HG02970 (cell line): ENCODE measurements around the gene ZNF512.
"Not testable (repeated sequence)": the region's sequence is repeated elsewhere in the genome, so short reads cannot be mapped to it uniquely, and the experiment has no call there.

ENCODE experiments used
- ATAC-seq: cut with Tn5 transposase; IDR thresholded peaks from one replicate; pipeline ENCODE4 v1.9.1; 2021; ENCODE audit warnings: mild to moderate bottlenecking, moderate library complexity, moderate number of reproducible peaks; ENCODE audit not compliant: unreplicated experiment, low FRiP score

ZNF512 gene

GRCh38 chr2:27628767-27629709, 46.2 kb downstream of the ZNF512 start, which contains the start of the genes CCDC121 and GPN1:
CCDC121 (minus strand) TSS chr2:27629012; CDS start chr2:27627799, 1,213 bp downstream.
GPN1 (plus strand) TSS chr2:27629050; CDS start chr2:27629059, 9 bp downstream.
- ATAC-seq: peak; percentile 94

- not testable (repeated sequence) for ATAC-seq
Observed at GRCh38 chr2:27630257-27630656, 47.4 kb downstream of the ZNF512 start.

DNA sequence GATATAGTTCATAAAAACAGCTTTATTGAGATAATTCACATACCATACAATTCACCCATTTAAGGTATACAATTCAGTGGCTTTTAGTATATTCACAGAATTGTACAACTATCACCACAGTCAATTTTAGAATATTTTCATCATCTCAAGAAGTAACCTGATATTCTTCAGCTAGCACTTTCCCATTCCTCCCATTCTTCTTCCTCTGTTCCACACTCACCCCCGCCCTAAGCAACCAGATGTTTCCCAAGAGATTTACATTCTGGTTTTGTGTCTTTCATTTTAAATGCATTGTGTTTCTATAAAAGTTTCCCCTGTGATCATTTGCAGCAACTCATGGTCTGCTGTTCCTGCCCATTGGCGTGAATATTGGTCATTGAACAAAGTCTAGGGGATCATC, 51.4 kb downstream of the ZNF512 start:
- ATAC-seq: no peak

DNA sequence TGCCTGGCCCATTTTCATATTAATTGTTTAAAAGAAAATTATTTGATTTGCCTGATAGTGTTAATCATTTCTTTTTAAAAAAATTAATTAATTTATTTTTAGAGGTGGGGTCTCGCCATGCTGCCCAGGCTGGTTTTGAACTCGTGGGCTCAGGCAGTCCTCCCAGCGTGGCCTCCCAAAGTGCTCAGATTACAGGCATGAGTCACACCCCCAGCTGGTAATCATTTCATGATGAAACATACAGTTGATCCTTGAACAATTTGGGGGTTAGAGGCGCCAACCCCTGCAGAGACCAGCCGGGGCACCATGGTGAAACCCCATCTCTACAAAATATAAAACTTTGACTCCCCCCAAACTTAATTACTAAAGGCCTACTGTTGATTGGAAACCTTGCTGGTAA, 53.9 kb downstream of the ZNF512 start:
- ATAC-seq: no peak

- ATAC-seq: no peak
Observed at GRCh38 chr2:27638037-27638637, 55.3 kb downstream of the ZNF512 start.

DNA sequence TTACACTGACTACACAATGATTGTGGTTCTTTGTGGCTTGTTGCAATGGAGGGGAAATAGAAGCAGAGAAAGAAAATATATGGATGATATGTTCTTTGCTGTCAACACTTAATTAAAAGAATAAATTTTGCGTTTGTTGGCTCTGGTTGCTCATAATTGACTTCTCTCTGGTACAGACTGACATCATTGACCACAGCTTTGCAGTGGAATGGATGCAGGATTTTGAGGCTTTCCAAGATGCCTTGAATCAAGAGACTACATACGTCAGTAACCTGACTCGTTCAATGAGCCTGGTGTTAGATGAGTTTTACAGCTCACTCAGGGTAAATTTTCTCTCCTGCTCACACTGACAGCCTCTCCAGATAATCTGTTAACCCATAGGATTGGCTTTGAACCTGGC, 55.9 kb downstream of the ZNF512 start:
- no peak for ATAC-seq

DNA sequence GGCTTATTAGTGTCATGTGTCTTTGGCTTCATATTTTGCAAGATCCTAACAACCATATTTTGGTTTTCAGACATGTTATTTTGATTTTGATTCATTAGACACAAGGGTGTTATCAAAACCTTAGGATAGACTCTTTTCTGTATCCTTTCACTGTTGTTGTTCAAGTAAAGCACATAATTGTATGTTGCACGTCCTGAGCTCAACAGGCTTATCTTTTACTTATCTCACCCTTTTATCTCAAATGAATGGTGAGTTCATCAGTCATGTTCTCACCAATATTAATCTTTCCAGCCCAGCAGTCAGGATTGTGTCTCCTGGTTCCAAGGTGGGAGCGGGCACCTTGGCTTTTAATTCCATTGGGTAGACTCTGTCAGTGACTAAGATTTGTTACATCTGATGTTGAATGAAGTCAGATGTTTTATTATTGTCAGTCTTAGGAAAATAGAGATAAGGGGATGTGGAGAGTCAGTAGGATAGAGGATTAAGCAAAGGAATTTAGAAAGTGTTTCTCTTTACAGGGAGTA, 57.9 kb downstream of the ZNF512 start:
- ATAC-seq: no peak

DNA sequence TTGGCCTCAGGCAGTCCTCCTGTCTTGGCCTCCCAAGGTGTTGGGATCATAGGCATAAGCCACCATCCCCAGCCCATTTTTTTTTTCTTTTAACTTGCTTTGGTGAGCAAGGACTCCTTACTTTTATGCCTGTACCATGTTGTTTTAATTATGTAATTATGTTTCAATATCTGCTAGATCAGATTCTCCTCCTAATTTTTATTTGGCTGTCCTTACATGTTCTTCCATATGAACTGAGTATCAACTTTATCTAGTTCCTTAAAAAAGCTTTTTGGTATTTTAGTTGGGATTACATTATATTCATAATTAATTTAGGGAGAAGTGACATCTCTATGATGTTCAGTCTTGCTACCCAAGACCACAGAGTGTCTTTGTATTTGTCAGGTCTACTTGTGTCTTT, 62.4 kb downstream of the ZNF512 start:
- ATAC-seq: no peak

- no peak for ATAC-seq
Observed at GRCh38 chr2:27647289-27647688, 64.4 kb downstream of the ZNF512 start.

GRCh38 chr2:27647737-27648136, 64.9 kb downstream of the ZNF512 start:
- no peak for ATAC-seq

GRCh38 chr2:27651056-27651455, 68.2 kb downstream of the ZNF512 start:
- no peak for ATAC-seq

- ATAC-seq: no peak
Observed at GRCh38 chr2:27652341-27652740, 69.5 kb downstream of the ZNF512 start.

- ATAC-seq: no peak
Observed at GRCh38 chr2:27652790-27653189, 69.9 kb downstream of the ZNF512 start.

DNA sequence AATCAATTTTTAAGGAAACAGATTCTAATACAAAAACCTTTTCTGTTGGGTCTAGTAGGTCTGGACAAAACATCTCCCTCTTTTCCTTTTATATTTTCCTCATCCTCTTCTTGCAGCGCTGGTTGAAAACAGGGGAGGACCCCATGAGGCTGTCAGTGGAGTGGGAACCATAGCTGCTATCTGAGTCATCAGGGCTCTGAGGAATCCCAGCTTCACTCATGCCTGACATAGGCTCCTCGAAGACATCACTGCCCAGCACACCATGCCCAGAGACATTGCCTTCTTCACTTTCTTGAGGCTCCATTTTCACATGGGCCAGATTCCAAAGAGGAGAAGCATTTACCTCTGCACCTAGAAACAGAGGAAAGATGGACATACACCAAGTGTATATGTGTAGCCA, 70.6 kb downstream of the ZNF512 start:
- ATAC-seq: no peak

- ATAC-seq: no peak
Observed at GRCh38 chr2:27655155-27655951, 72.5 kb downstream of the ZNF512 start.

GRCh38 chr2:27661371-27661770, 78.5 kb downstream of the ZNF512 start:
- ATAC-seq: no peak

DNA sequence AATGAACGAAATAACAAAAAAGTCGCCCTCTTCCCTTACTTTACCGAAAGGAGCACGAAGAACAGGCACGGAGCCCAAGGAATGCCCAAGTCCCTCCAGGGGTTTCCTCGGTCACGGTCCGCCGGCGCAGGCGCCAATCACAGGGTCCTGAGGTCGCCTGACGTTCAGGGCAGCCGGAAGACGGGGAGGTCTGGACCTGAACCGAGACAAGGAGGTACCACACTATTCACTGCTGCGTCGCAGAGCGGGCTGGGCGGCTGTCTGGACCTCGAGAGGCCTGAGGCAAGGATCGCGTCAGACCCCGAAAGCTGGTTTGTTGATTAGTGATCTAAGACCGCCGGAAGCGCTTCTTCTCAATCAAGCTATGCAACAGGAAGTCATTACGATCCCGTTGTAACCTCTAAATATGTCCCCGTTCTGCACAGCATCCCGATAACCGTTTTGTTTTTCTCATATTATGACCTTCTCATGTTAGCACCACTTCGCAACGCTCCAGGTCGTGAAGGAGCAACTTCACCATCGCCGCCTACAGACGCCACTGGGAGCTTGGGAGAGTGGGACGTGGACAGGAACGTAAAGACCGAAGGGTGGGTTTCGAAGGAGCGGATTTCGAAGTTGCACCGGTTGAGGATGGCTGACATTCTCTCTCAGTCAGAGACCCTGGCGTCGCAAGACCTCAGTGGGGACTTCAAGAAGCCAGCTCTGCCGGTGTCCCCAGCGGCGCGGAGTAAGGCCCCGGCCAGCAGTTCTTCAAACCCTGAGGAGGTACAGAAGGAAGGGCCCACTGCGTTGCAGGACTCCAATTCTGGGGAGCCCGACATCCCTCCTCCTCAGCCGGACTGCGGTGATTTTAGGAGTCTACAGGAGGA, 80.7 kb downstream of the ZNF512 start, which contains the start of the genes SLC4A1AP and SUPT7L:
TSS of gene SLC4A1AP (plus strand) at position 605 of the 869 bp plus-strand sequence. CDS start at position 631, 26 bp downstream.
TSS of gene SUPT7L (minus strand) at position 330 of the 869 bp plus-strand sequence. CDS start 1,422 bp downstream, outside the sequence.
- ATAC-seq: peak; percentile 70

GRCh38 chr2:27664154-27664574, 81.3 kb downstream of the ZNF512 start:
- ATAC-seq: no peak

GRCh38 chr2:27664622-27665363, 82.0 kb downstream of the ZNF512 start:
- ATAC-seq: no peak
